ENCODE data around the gene FRMD4A. TPM values are rescaled to one million over a fixed set of nuclear protein-coding genes. Genes with fewer than 3 reads are reported as not detected.

The FRMD4A gene
- total RNA-seq, 4 donors from 2014 or later = 4.4 to 7.1 (median 5.2) TPM

- no peak for ATAC-seq
- Histone ChIP-seq H3K36me3 (peaks cover 0 to 13% of the 10 kb centered on the region in 2 donors), H3K27me3 (no peaks in the 10 kb centered on the region), H3K9me3 (no peaks in the 10 kb centered on the region), H3K4me1 (peaks cover 0 to 4% of the 10 kb centered on the region in 2 donors), H3K27ac (no peak overlapping the region), H3K4me3 (no peak overlapping the region)
- TF ChIP-seq POLR2A (IDR thresholded peaks at IDR 0.05) (no peak), CTCF (IDR thresholded peaks at IDR 0.05 in 4 of 5, conservative IDR thresholded peaks at IDR 0.05 in 1 of 5) (no peak)
- DNase-seq = no peak
- intact Hi-C loops (cut with DNase I; ENCODE audit: low total_unique reads) (no loop called here), in situ Hi-C loops (cut with MboI; ENCODE audit: low sequenced_read_pairs in 4 of 4) (loop anchor here in 1 of 4 donors (25.0 kb wide), 1 partner anchor 294 kb away; no protein-coding TSS in a partner anchor)
Measured at GRCh38 chr10:13668126-13668525, 662.6 kb downstream of the FRMD4A start.

- ATAC-seq (no peak), DNase-seq (no peak)
- Histone ChIP-seq H3K4me3 (no peak overlapping the region), H3K36me3 (peaks cover 0 to 13% of the 10 kb centered on the region in 2 donors), H3K9me3 (no peaks in the 10 kb centered on the region), H3K27me3 (no peaks in the 10 kb centered on the region), H3K4me1 (peaks cover 0 to 4% of the 10 kb centered on the region in 2 donors), H3K27ac (no peak overlapping the region)
- no peak for TF ChIP-seq CTCF (IDR thresholded peaks at IDR 0.05 in 4 of 5, conservative IDR thresholded peaks at IDR 0.05 in 1 of 5)
- TF ChIP-seq POLR2A (IDR thresholded peaks at IDR 0.05) = no peak
- intact Hi-C loops (cut with DNase I; ENCODE audit: low total_unique reads) = no loop called here
- in situ Hi-C loops (cut with MboI; ENCODE audit: low sequenced_read_pairs in 4 of 4) = loop anchor here in 1 of 4 donors (25.0 kb wide), 1 partner anchor 297 kb away; no protein-coding TSS in a partner anchor
Measured at GRCh38 chr10:13665516-13666262, 665.0 kb downstream of the FRMD4A start.

- intact Hi-C loops (cut with DNase I; ENCODE audit: low total_unique reads) (no loop called here), in situ Hi-C loops (cut with MboI; ENCODE audit: low sequenced_read_pairs in 4 of 4) (loop anchor here in 2 of 4 donors (5.0 to 25.0 kb wide), 2 partner anchors 116 to 301 kb away; no protein-coding TSS in a partner anchor)
- no peak for TF ChIP-seq POLR2A (IDR thresholded peaks at IDR 0.05)
- TF ChIP-seq CTCF (IDR thresholded peaks at IDR 0.05 in 4 of 5, conservative IDR thresholded peaks at IDR 0.05 in 1 of 5) = no peak
- H3K27me3 ChIP-seq = no peaks in the 10 kb centered on the region
- DNase-seq = no peak
- no peak overlapping the region for H3K4me3 ChIP-seq
- H3K4me1 ChIP-seq = peaks cover 5 to 11% of the 10 kb centered on the region in 2 donors
- no peak for ATAC-seq
- peaks cover 0 to 8% of the 10 kb centered on the region in 2 donors for H3K36me3 ChIP-seq
- no peaks in the 10 kb centered on the region for H3K9me3 ChIP-seq
- H3K27ac ChIP-seq = no peak overlapping the region
Measured at GRCh38 chr10:13661256-13661655, 669.5 kb downstream of the FRMD4A start.

GRCh38 chr10:13660551-13660920 lies 670.2 kb downstream of the FRMD4A start:
- no peak overlapping the region for H3K27ac ChIP-seq
- intact Hi-C loops (cut with DNase I; ENCODE audit: low total_unique reads) (loop anchor here (1.0 kb wide), 1 partner anchor 118 kb away; no protein-coding TSS in a partner anchor), in situ Hi-C loops (cut with MboI; ENCODE audit: low sequenced_read_pairs in 4 of 4) (loop anchor here in 2 of 4 donors (5.0 to 25.0 kb wide), 2 partner anchors 117 to 302 kb away; no protein-coding TSS in a partner anchor)
- H3K9me3 ChIP-seq = no peaks in the 10 kb centered on the region
- H3K36me3 ChIP-seq = peaks cover 0 to 3% of the 10 kb centered on the region in 2 donors
- DNase-seq (no peak), ATAC-seq (no peak)
- TF ChIP-seq CTCF (IDR thresholded peaks at IDR 0.05 in 4 of 5, conservative IDR thresholded peaks at IDR 0.05 in 1 of 5) (no peak), POLR2A (IDR thresholded peaks at IDR 0.05) (no peak)
- H3K27me3 ChIP-seq = no peaks in the 10 kb centered on the region
- no peak overlapping the region for H3K4me3 ChIP-seq
- H3K4me1 ChIP-seq = peaks cover 5 to 11% of the 10 kb centered on the region in 2 donors
